ENCODE measurements around the gene TCF12. TPM values are rescaled to one million over a fixed set of nuclear protein-coding genes. Genes with fewer than 3 reads are reported as not detected.

TCF12 gene
- total RNA-seq, 2 experiments from 2014 or later, result 63.4 to 70.7 TPM

DNA sequence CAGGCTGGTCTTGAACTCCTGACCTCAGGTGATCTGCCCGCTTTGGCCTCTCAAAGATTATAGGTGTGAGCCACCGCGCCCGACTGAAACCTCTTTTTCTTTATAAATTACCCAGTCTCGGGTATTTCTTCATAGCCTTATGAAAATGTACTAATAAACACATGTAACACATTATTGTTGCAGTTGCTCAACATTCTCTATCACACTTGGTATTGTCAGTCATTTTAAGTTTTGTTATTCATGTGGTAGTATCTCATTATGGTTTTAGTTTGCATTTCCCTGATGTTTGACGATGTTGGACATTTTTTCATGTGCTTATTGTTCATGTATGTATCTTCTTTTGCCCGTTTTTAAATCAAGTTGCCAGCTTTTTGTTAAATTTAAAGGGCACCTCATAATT, 109.7 kb downstream of the TCF12 start:
- H3K36me3 Mint-ChIP-seq (ENCODE audit: low read depth), result peaks cover 8% of the 10 kb centered on the region
- peaks cover 15% of the 10 kb centered on the region for H3K4me1 Mint-ChIP-seq (ENCODE audit: low read depth)
- DNase-seq, result no peak
- ChIA-PET POLR2A (no interaction called here), CTCF (no interaction called here)
- H3K4me3 Mint-ChIP-seq, result no peak overlapping the region
- no peak for ATAC-seq
- no peaks in the 10 kb centered on the region for H3K27me3 Mint-ChIP-seq (ENCODE audit: low read depth)
- H3K27ac Mint-ChIP-seq, result no peak overlapping the region
- H3K9me3 Mint-ChIP-seq (ENCODE audit: insufficient read depth), result peaks cover 7% of the 10 kb centered on the region

DNA sequence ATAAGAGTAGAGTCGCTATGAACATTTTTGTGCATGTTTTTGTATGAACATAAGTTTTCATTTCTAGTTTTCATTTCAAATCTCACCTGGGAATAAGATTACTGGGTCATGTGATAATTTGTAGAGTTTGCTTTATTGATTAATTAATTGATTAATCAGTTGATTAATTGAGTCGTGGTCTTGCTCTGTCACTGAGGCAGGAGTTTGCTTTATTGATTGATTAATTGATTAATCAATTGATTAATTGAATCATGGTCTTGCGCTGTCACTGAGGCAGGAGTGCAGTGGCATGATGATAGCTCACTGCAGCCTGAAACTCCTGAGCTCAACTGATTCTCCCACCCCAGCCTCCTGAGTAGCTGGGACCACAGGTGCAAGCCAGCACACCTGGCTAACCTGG, 111.6 kb downstream of the TCF12 start:
- POLR2A ChIA-PET, result no interaction called here

GRCh38 chr15:57031082-57031481, 112.6 kb downstream of the TCF12 start:
- Mint-ChIP-seq H3K9me3 (ENCODE audit: insufficient read depth) (peaks cover 7% of the 10 kb centered on the region), H3K36me3 (ENCODE audit: low read depth) (peaks cover 8% of the 10 kb centered on the region), H3K4me1 (ENCODE audit: low read depth) (peaks cover 10% of the 10 kb centered on the region), H3K27ac (no peak overlapping the region), H3K4me3 (no peak overlapping the region), H3K27me3 (ENCODE audit: low read depth) (no peaks in the 10 kb centered on the region)
- ATAC-seq, result no peak
- POLR2A ChIA-PET, result no interaction called here
- CTCF ChIA-PET, result interaction anchor here (1.3 kb wide), 1 partner anchor 45 kb away, joined by 3 read pairs; no protein-coding TSS in a partner anchor
- DNase-seq, result no peak

More for the DNA sequence above, 111.6 kb downstream of the TCF12 start:
- CTCF ChIA-PET, result no interaction called here
- ATAC-seq, result no peak
- H3K4me3 Mint-ChIP-seq, result no peak overlapping the region
- H3K9me3 Mint-ChIP-seq (ENCODE audit: insufficient read depth), result peaks cover 7% of the 10 kb centered on the region
- H3K4me1 Mint-ChIP-seq (ENCODE audit: low read depth), result peaks cover 8% of the 10 kb centered on the region
- no peak for DNase-seq
- peaks cover 8% of the 10 kb centered on the region for H3K36me3 Mint-ChIP-seq (ENCODE audit: low read depth)
- H3K27ac Mint-ChIP-seq, result no peak overlapping the region
- H3K27me3 Mint-ChIP-seq (ENCODE audit: low read depth), result no peaks in the 10 kb centered on the region

DNA sequence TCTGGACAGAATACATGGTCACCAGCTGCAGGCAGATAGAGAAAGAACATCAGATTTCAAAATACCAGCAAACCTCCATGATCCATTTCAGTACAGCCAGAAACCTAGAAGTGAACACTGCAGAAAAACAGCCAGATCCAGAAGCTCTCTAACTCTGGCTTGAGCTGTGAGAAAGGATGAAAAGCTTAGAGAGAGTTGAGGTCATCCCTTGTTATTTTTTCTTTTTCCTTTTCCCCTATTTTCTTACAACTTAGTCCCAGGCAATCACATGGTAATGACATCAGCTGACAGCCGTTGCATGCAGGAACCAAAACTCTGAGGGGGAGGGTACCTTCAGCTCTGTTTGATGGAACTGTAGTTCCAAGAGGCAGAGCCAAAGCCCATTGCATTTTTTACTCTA, 113.2 kb downstream of the TCF12 start:
- H3K4me1 Mint-ChIP-seq (ENCODE audit: low read depth), result peaks cover 14% of the 10 kb centered on the region
- CTCF ChIA-PET, result interaction anchor here (0.6 to 1.3 kb wide), 2 partner anchors 45 to 108 kb away, joined by 3 read pairs; no protein-coding TSS in a partner anchor
- H3K9me3 Mint-ChIP-seq (ENCODE audit: insufficient read depth), result peaks cover 7% of the 10 kb centered on the region
- H3K27ac Mint-ChIP-seq, result no peak overlapping the region
- POLR2A ChIA-PET, result no interaction called here
- ATAC-seq (no peak), DNase-seq (no peak)
- no peaks in the 10 kb centered on the region for H3K27me3 Mint-ChIP-seq (ENCODE audit: low read depth)
- H3K36me3 Mint-ChIP-seq (ENCODE audit: low read depth), result peaks cover 8% of the 10 kb centered on the region
- H3K4me3 Mint-ChIP-seq, result no peak overlapping the region

GRCh38 chr15:57032338-57032737, 113.9 kb downstream of the TCF12 start:
- Mint-ChIP-seq H3K4me1 (ENCODE audit: low read depth) (peaks cover 19% of the 10 kb centered on the region), H3K27me3 (ENCODE audit: low read depth) (no peaks in the 10 kb centered on the region), H3K4me3 (no peak overlapping the region), H3K9me3 (ENCODE audit: insufficient read depth) (peaks cover 7% of the 10 kb centered on the region), H3K36me3 (ENCODE audit: low read depth) (peaks cover 10% of the 10 kb centered on the region), H3K27ac (no peak overlapping the region)
- no peak for ATAC-seq
- POLR2A ChIA-PET, result no interaction called here
- CTCF ChIA-PET, result no interaction called here
- no peak for DNase-seq

GRCh38 chr15:57033715-57034439, 115.4 kb downstream of the TCF12 start:
- peaks cover 2% of the 10 kb centered on the region for H3K36me3 Mint-ChIP-seq (ENCODE audit: low read depth)
- peaks cover 24% of the 10 kb centered on the region for H3K4me1 Mint-ChIP-seq (ENCODE audit: low read depth)
- no peak overlapping the region for H3K4me3 Mint-ChIP-seq
- no peak for ATAC-seq
- ChIA-PET POLR2A (interaction anchor here (0.7 kb wide), 1 partner anchor 16 kb away, joined by 3 read pairs; no protein-coding TSS in a partner anchor), CTCF (interaction anchor here (0.8 to 1.4 kb wide), 2 partner anchors 10 to 119 kb away, joined by 3 read pairs; no protein-coding TSS in a partner anchor)
- no peaks in the 10 kb centered on the region for H3K27me3 Mint-ChIP-seq (ENCODE audit: low read depth)
- no peak overlapping the region for H3K27ac Mint-ChIP-seq
- DNase-seq, result no peak
- H3K9me3 Mint-ChIP-seq (ENCODE audit: insufficient read depth), result peaks cover 7% of the 10 kb centered on the region

DNA sequence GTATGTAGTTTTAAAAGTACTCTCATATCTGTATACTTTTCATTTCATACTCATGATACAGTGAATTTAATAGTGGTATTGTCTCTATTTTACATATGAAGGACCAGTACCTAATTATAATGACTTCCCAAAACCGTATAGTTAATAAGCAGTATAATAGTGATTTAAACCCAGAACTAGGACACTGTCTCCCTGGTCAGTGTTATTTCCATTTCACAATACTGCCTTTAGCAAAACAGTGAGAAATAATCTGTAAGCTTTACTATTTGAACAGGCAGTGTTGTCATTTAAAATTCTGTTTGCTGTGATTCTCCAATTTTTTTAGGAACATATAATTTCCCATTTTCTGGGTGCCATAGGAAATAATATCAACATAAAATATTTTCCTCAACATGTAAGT, 116.2 kb downstream of the TCF12 start:
- H3K36me3 Mint-ChIP-seq (ENCODE audit: low read depth), result peaks cover 2% of the 10 kb centered on the region
- H3K4me1 Mint-ChIP-seq (ENCODE audit: low read depth), result peaks cover 28% of the 10 kb centered on the region
- H3K9me3 Mint-ChIP-seq (ENCODE audit: insufficient read depth), result peaks cover 4% of the 10 kb centered on the region
- H3K27me3 Mint-ChIP-seq (ENCODE audit: low read depth), result no peaks in the 10 kb centered on the region
- ChIA-PET CTCF (interaction anchor here (0.8 kb wide), 1 partner anchor 120 kb away, joined by 3 read pairs; no protein-coding TSS in a partner anchor), POLR2A (interaction anchor here (0.7 kb wide), 1 partner anchor 17 kb away, joined by 3 read pairs; no protein-coding TSS in a partner anchor)
- DNase-seq (no peak), ATAC-seq (no peak)
- no peak overlapping the region for H3K4me3 Mint-ChIP-seq
- H3K27ac Mint-ChIP-seq, result no peak overlapping the region

GRCh38 chr15:57035664-57036063, 117.2 kb downstream of the TCF12 start:
- no peak for DNase-seq
- Mint-ChIP-seq H3K4me1 (ENCODE audit: low read depth) (peaks cover 28% of the 10 kb centered on the region), H3K9me3 (ENCODE audit: insufficient read depth) (no peaks in the 10 kb centered on the region), H3K4me3 (no peak overlapping the region), H3K27me3 (ENCODE audit: low read depth) (no peaks in the 10 kb centered on the region), H3K36me3 (ENCODE audit: low read depth) (peaks cover 2% of the 10 kb centered on the region), H3K27ac (no peak overlapping the region)
- no peak for ATAC-seq
- POLR2A ChIA-PET, result no interaction called here
- CTCF ChIA-PET, result no interaction called here

DNA sequence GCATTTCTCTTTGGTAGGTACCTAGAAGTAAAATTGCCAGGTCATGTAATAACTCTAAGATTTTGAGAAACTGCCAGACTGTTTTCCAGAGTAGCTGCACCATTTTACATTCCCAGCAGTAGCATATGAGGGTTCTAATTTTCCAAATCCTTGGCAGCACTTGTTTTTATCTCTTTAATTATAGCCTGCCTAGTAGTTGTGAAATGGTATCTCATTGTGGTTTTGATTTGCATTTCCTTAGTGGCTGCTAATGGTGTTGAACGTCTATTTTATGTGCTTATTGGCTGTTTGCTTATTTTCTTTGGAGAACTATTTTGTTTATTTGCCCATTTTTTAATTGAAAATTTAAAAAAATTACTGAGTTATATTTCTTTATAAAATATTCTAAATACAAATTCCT, 117.9 kb downstream of the TCF12 start:
- Mint-ChIP-seq H3K4me1 (ENCODE audit: low read depth) (peaks cover 25% of the 10 kb centered on the region), H3K36me3 (ENCODE audit: low read depth) (peaks cover 2% of the 10 kb centered on the region), H3K27me3 (ENCODE audit: low read depth) (no peaks in the 10 kb centered on the region), H3K4me3 (no peak overlapping the region), H3K9me3 (ENCODE audit: insufficient read depth) (no peaks in the 10 kb centered on the region), H3K27ac (no peak overlapping the region)
- no peak for DNase-seq
- no peak for ATAC-seq
- CTCF ChIA-PET, result no interaction called here
- POLR2A ChIA-PET, result no interaction called here

- H3K4me3 Mint-ChIP-seq, result no peak overlapping the region
- no peaks in the 10 kb centered on the region for H3K9me3 Mint-ChIP-seq (ENCODE audit: insufficient read depth)
- no peak overlapping the region for H3K27ac Mint-ChIP-seq
- H3K27me3 Mint-ChIP-seq (ENCODE audit: low read depth), result no peaks in the 10 kb centered on the region
- H3K36me3 Mint-ChIP-seq (ENCODE audit: low read depth), result peaks cover 2% of the 10 kb centered on the region
- ChIA-PET CTCF (interaction anchor here (0.6 kb wide), 1 partner anchor 101 kb away, joined by 3 read pairs; no protein-coding TSS in a partner anchor), POLR2A (no interaction called here)
- ATAC-seq (no peak), DNase-seq (no peak)
- H3K4me1 Mint-ChIP-seq (ENCODE audit: low read depth), result peaks cover 20% of the 10 kb centered on the region
Measured at GRCh38 chr15:57037548-57037947, 119.1 kb downstream of the TCF12 start.

DNA sequence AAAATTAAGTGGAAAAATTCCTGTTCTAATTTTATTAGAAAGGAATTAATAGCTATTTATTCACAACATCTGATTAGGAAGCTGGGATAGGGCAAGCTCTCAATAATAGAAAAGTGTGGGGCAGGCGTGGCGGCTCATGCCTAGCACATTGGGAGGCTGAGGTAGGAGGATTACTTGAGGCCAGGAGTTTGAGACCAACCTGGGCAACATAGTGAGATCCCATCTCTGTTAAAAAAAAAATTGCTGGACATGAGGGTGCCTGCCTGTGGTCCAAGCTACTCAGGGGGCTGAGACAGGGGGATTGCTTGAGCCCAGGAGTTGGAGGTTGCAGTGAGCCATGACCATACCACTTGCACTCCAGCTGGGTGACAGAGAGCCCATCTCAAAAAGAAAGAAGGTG, 119.6 kb downstream of the TCF12 start:
- Mint-ChIP-seq H3K4me3 (no peak overlapping the region), H3K27ac (no peak overlapping the region), H3K9me3 (ENCODE audit: insufficient read depth) (no peaks in the 10 kb centered on the region), H3K4me1 (ENCODE audit: low read depth) (peaks cover 20% of the 10 kb centered on the region), H3K36me3 (ENCODE audit: low read depth) (peaks cover 2% of the 10 kb centered on the region), H3K27me3 (ENCODE audit: low read depth) (no peaks in the 10 kb centered on the region)
- ATAC-seq (no peak), DNase-seq (no peak)
- ChIA-PET CTCF (interaction anchor here (0.6 kb wide), 1 partner anchor 101 kb away, joined by 3 read pairs; no protein-coding TSS in a partner anchor), POLR2A (no interaction called here)

- ChIA-PET POLR2A (no interaction called here), CTCF (no interaction called here)
- H3K9me3 Mint-ChIP-seq (ENCODE audit: insufficient read depth), result no peaks in the 10 kb centered on the region
- peaks cover 20% of the 10 kb centered on the region for H3K4me1 Mint-ChIP-seq (ENCODE audit: low read depth)
- H3K4me3 Mint-ChIP-seq, result no peak overlapping the region
- H3K27ac Mint-ChIP-seq, result no peak overlapping the region
- no peaks in the 10 kb centered on the region for H3K27me3 Mint-ChIP-seq (ENCODE audit: low read depth)
- H3K36me3 Mint-ChIP-seq (ENCODE audit: low read depth), result peaks cover 2% of the 10 kb centered on the region
- DNase-seq (no peak), ATAC-seq (no peak)
Measured at GRCh38 chr15:57038496-57038895, 120.1 kb downstream of the TCF12 start.

Measured in activated CD8-positive, alpha-beta T cell treated with anti-CD3 and anti-CD28 coated beads, Interleukin-2, amount 10 ng/mL, durations not matched to agents 7 days and 5 days (primary cell).